Endothelial cell of umbilical vein (primary cell): ENCODE data around the gene IL36RN. TPM values are rescaled to one million over a fixed set of nuclear protein-coding genes. Genes with fewer than 3 reads are reported as not detected.

Experiments
- BruUV-seq: library from RNA; stranded (reverse); fragments of 400-500 nt; replicated peaks from 2 replicates; lab custom pipeline; 2021; lab: Mats Ljungman, UMichigan
- CTCF ChIA-PET: fragments of 300-600, 350-600 bp; sonication (Branson Sonifier 250); formaldehyde crosslinking; loops from one replicate; lab custom pipeline; 2021; ENCODE audit warnings: antibody characterized with exemption, inconsistent platforms; lab: Charles Lee
- POLR2A ChIA-PET: fragments of 300-600, 350-600 bp; sonication (Branson Sonifier 250); formaldehyde crosslinking; loops from one replicate; lab custom pipeline; 2021; ENCODE audit warnings: antibody characterized with exemption, inconsistent platforms; lab: Charles Lee
- DNase-seq: peaks from one replicate; pipeline ENCODE4 v3.0.0-alpha.2; 2011; ENCODE audit warnings: low read depth, low spot score
- FAIRE-seq: peaks from 2 replicates; lab custom pipeline; 2011; peaks lifted over from hg19 to GRCh38; lab: Jason Lieb, UNC
- H2AFZ ChIP-seq: 2 replicates; pipeline ENCODE4 v1.6.0; 2012; ENCODE audit warnings: low read depth, low read length, control low read depth, inconsistent platforms
- H3K27ac ChIP-seq: 2 replicates; pipeline ENCODE4 v1.5.1; 2011; ENCODE audit warnings: low read depth, mild to moderate bottlenecking, control low read depth, low read length, moderate library complexity; ENCODE audit not compliant: insufficient read depth
- H3K27me3 ChIP-seq, 2 experiments: 2 replicates each; pipeline versions ENCODE4 v1.6.0 to v1.6.1; 2011; ENCODE audit warnings: low read length in 2 of 2, mixed read lengths in 1 of 2; ENCODE audit not compliant: control insufficient read depth in 2 of 2, insufficient read depth in 2 of 2
- H3K36me3 ChIP-seq, 2 experiments: 2 replicates in 1 of 2; 3 replicates in 1 of 2; pipeline ENCODE4 v1.5.1; 2011; ENCODE audit warnings: low read length in 2 of 2, mild to moderate bottlenecking in 1 of 2, moderate library complexity in 1 of 2; ENCODE audit not compliant: control insufficient read depth in 2 of 2, insufficient read depth in 2 of 2; ENCODE audit errors: extremely low read depth in 1 of 2
- H3K4me1 ChIP-seq: 3 replicates; pipeline ENCODE4 v1.5.1; 2011; ENCODE audit warnings: mild to moderate bottlenecking, low read length; ENCODE audit not compliant: control insufficient read depth, insufficient read depth; ENCODE audit errors: extremely low read depth
- H3K4me2 ChIP-seq: 2 replicates; pipeline ENCODE4 v1.6.1; 2011; ENCODE audit warnings: low read length, control low read depth, mixed read lengths; ENCODE audit not compliant: insufficient read depth
- H3K4me3 ChIP-seq, 3 experiments: fragments of 200-600 bp in 1 of 3; sonication (generic), shearing (Covaris generic) in 1 of 3; replicated peaks in 1 of 3; 2 replicates each; pipeline ENCODE4 v1.5.1; 2011 to 2016; ENCODE audit warnings: control low read depth in 3 of 3, low read length in 3 of 3, mild to moderate bottlenecking in 2 of 3, inconsistent platforms in 1 of 3, low read depth in 1 of 3, moderate library complexity in 1 of 3; ENCODE audit not compliant: insufficient read depth in 1 of 3
- H3K79me2 ChIP-seq: 2 replicates; pipeline ENCODE4 v1.6.0; 2012; ENCODE audit warnings: low read length, inconsistent platforms; ENCODE audit not compliant: control insufficient read depth, insufficient read depth
- H3K9ac ChIP-seq: replicated peaks from 2 replicates; pipeline ENCODE3; 2011; ENCODE audit warnings: low read length, control low read depth; ENCODE audit not compliant: insufficient read depth; ENCODE audit errors: extremely low read depth
- H3K9me1 ChIP-seq: replicated peaks from 3 replicates; pipeline ENCODE4 v1.6.0; 2011; ENCODE audit warnings: mild to moderate bottlenecking, low read length; ENCODE audit not compliant: control insufficient read depth, insufficient read depth; ENCODE audit errors: extremely low read depth
- H3K9me3 ChIP-seq: replicated peaks from 2 replicates; pipeline ENCODE4 v1.5.1; 2012; ENCODE audit warnings: low read length, inconsistent platforms; ENCODE audit not compliant: control insufficient read depth, insufficient read depth
- H4K20me1 ChIP-seq: replicated peaks from 2 replicates; pipeline ENCODE3; 2011; ENCODE audit warnings: mild to moderate bottlenecking, low read length; ENCODE audit not compliant: control insufficient read depth, insufficient read depth; ENCODE audit errors: extremely low read depth
- CTCF ChIP-seq, 2 donors: IDR thresholded peaks; 1 replicate in 1 of 2; 2 replicates in 1 of 2; pipeline ENCODE4 v1.5.1; 2011; ENCODE audit warnings: low read length in 2 of 2, mild to moderate bottlenecking in 2 of 2, moderate library complexity in 2 of 2, control low read depth in 1 of 2, inconsistent platforms in 1 of 2, low read depth in 1 of 2; ENCODE audit not compliant: insufficient read depth in 1 of 2; ENCODE audit errors: extremely low read depth in 1 of 2
- EZH2 ChIP-seq: IDR thresholded peaks from 2 replicates; pipeline ENCODE4 v1.6.1; 2012; ENCODE audit warnings: borderline replicate concordance, low read depth, mild to moderate bottlenecking, moderate library complexity, low read length, inconsistent platforms; ENCODE audit not compliant: severe bottlenecking
- FOS ChIP-seq: IDR thresholded peaks from 2 replicates; pipeline ENCODE4 v1.6.1; 2011; ENCODE audit warnings: mild to moderate bottlenecking, low read length, moderate library complexity, borderline replicate concordance; ENCODE audit not compliant: insufficient read depth
- GATA2 ChIP-seq: IDR thresholded peaks from 2 replicates; pipeline ENCODE4 v1.7.0; 2011; ENCODE audit warnings: low read depth, mild to moderate bottlenecking, moderate library complexity, mixed read lengths, low read length; ENCODE audit not compliant: insufficient read length, insufficient read depth
- JUN ChIP-seq: IDR thresholded peaks from 2 replicates; pipeline ENCODE4 v1.6.1; 2011; ENCODE audit warnings: borderline replicate concordance, low read depth; ENCODE audit not compliant: insufficient read length, insufficient read depth
- MYC ChIP-seq: IDR thresholded peaks from one replicate; pipeline ENCODE4 v1.6.1; 2011; ENCODE audit warnings: mild to moderate bottlenecking, low read depth, low read length
- POLR2A ChIP-seq: IDR thresholded peaks from 2 replicates; pipeline ENCODE4 v1.6.1; 2012; ENCODE audit warnings: low read depth, mild to moderate bottlenecking, control low read depth, low read length
- POLR2AphosphoS5 ChIP-seq: IDR thresholded peaks from 2 replicates; pipeline ENCODE4 v1.6.1; 2012; ENCODE audit warnings: low read depth, mild to moderate bottlenecking, control low read depth, low read length, moderate library complexity; ENCODE audit not compliant: insufficient read depth
- dilution Hi-C: fragments of 300-500 bp; cut with MboI; formaldehyde crosslinking; loops from one replicate; pipeline ENCODE4 v1.15.0; 2019; ENCODE audit warnings: low sequenced_read_pairs; ENCODE audit not compliant: extremely low pct_ligation_motif_present
- intact Hi-C: fragments of 100-400 bp; cut with micrococcal nuclease; formaldehyde crosslinking; loops from one replicate; pipeline ENCODE4 v1.10.0; 2022
- polyA plus RNA-seq, 4 experiments: library from polyadenylated mRNA; depleted of rRNA in 3 of 4; stranded (reverse) in 3 of 4; unstranded in 1 of 4; fragments of >200 nt; gene quantifications; 2 replicates each; pipeline versions ENCODE4 v1.2.1 to v1.2.3, GENCODE V29; 2011 to 2012; ENCODE audit warnings: missing spikeins in 1 of 4
- total RNA-seq: library from RNA; stranded (reverse); gene quantifications from 2 replicates; pipeline ENCODE4 v1.2.3, GENCODE V29; 2021
- TF ChIP-seq, protein P1 (sequence below): IDR thresholded peaks from 2 replicates; pipeline ENCODE4 v1.6.1; 2011; ENCODE audit not compliant: insufficient read depth, insufficient read length

The IL36RN gene
- total and polyA plus RNA-seq, 2 donors (not counting 3 experiments of a cell fraction or from before 2014, with no cell fraction given) = not detected

DNA sequence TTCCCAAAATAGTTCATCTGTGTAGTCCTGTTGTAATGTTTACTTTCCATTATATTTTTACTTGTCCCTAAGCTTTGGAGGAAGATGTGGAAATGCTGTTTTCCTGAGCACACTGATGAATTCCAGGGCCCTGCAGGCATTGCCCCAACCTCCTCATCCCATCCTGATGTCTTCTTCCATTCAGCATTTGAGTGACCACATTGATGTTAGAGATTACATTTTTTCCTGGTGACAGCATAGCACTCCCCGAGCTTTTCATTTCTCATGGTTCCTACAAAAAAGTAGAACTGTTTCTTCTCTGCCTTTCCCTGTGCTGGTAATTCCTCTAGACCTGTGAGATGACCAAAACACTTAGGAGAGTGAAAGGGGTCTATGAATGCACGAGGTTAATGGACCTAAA is 48.9 kb upstream of the IL36RN start:
- no TSS peak for BruUV-seq
- Histone ChIP-seq H3K4me1 (no peaks in the 10 kb centered on the region), H3K36me3 (no peaks in the 10 kb centered on the region), H3K9me1 (no peaks in the 10 kb centered on the region), H3K27me3 (peaks cover 0 to 6% of the 10 kb centered on the region in 2 experiments), H3K4me2 (no peak overlapping the region), H3K9me3 (no peaks in the 10 kb centered on the region), H3K9ac (no peak overlapping the region), H3K4me3 (no peak overlapping the region), H2AFZ (no peak overlapping the region), H3K27ac (no peak overlapping the region), H4K20me1 (no peaks in the 10 kb centered on the region), H3K79me2 (no peaks in the 10 kb centered on the region)
- TF ChIP-seq POLR2A = no peak
- TF ChIP-seq GATA2 = no peak
- TF ChIP-seq EZH2 = no peak
- no peak for TF ChIP-seq FOS
- TF ChIP-seq POLR2AphosphoS5 = no peak
- TF ChIP-seq JUN = no peak
- TF ChIP-seq CTCF (IDR thresholded peaks at IDR 0.05; ENCODE audit: extremely low read depth in 1 of 2, insufficient read depth in 1 of 2, low read depth in 1 of 2, low read length in 2 of 2) = no peak
- no peak for TF ChIP-seq MYC
- TF ChIP-seq, protein P1, sequence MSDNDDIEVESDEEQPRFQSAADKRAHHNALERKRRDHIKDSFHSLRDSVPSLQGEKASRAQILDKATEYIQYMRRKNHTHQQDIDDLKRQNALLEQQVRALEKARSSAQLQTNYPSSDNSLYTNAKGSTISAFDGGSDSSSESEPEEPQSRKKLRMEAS = no peak
- intact Hi-C loops (no loop called here), dilution Hi-C loops (no loop called here)
- ChIA-PET CTCF (no interaction called here), POLR2A (no interaction called here)
- no peak for DNase-seq
- no peak for FAIRE-seq
